SK-N-SH (cell line): Measurements from ENCODE around the gene ACTN3. TPM values are rescaled to one million over a fixed set of nuclear protein-coding genes. Genes with fewer than 3 reads are reported as not detected.

Experiments
- CTCF ChIA-PET: fragments of 300-600, 350-600 bp; formaldehyde crosslinking; extraction: SDS; loops from one replicate; lab custom pipeline; 2021; lab: Yijun Ruan, JAX
- POLR2A ChIA-PET: fragments of 350-600 bp; sonication (Branson Sonifier 250); formaldehyde crosslinking; extraction: SDS; loops from one replicate; lab custom pipeline; 2020; ENCODE audit warnings: antibody characterized with exemption, inconsistent platforms; lab: Yijun Ruan, JAX
- DNase-seq: peaks from one replicate; pipeline ENCODE4 v3.0.0; 2012
- H2AFZ ChIP-seq: fragments of 200-600 bp; sonication (generic); 2 replicates; pipeline ENCODE4 v1.8.1; 2016; ENCODE audit warnings: antibody characterized with exemption, mild to moderate bottlenecking, low read depth
- H3F3A ChIP-seq: fragments of 200-600 bp; sonication (generic); replicated peaks from 2 replicates; pipeline ENCODE3; 2016; ENCODE audit warnings: antibody characterized with exemption, mild to moderate bottlenecking; ENCODE audit not compliant: insufficient read depth
- H3K27ac ChIP-seq, 2 experiments: fragments of 200-500 bp in 1 of 2; fragments of 200-600 bp in 1 of 2; sonication (Bioruptor generic) in 1 of 2; sonication (generic), shearing (Covaris generic) in 1 of 2; 2 replicates each; pipeline versions ENCODE4 v1.5.1 to v1.6.1; 2014 to 2016; ENCODE audit warnings: low read depth in 2 of 2, inconsistent platforms in 1 of 2, low read length in 1 of 2, mild to moderate bottlenecking in 1 of 2, mixed read lengths in 1 of 2
- H3K27me3 ChIP-seq: fragments of 200-600 bp; sonication (generic), shearing (Covaris generic); 2 replicates; pipeline ENCODE4 v1.6.1; 2016; ENCODE audit warnings: mixed run types; ENCODE audit not compliant: insufficient read depth
- H3K36me3 ChIP-seq, 2 experiments: fragments of 200-500 bp in 1 of 2; fragments of 200-600 bp in 1 of 2; sonication (Bioruptor generic) in 1 of 2; sonication (generic) in 1 of 2; replicated peaks in 1 of 2; 2 replicates each; pipeline versions ENCODE3 to v1.5.1; 2014 to 2016; ENCODE audit warnings: low read length in 1 of 2, mild to moderate bottlenecking in 1 of 2; ENCODE audit not compliant: insufficient read depth in 2 of 2, control insufficient read depth in 1 of 2
- H3K4me1 ChIP-seq, 2 experiments: fragments of 200-500 bp in 1 of 2; fragments of 200-600 bp in 1 of 2; sonication (Bioruptor generic) in 1 of 2; sonication (generic), shearing (Covaris generic) in 1 of 2; 2 replicates each; pipeline versions ENCODE4 v1.5.1 to v1.6.1; 2014 to 2016; ENCODE audit warnings: low read depth in 1 of 2, low read length in 1 of 2, mixed run types in 1 of 2; ENCODE audit not compliant: insufficient read depth in 2 of 2, control insufficient read depth in 1 of 2
- H3K4me2 ChIP-seq: fragments of 200-600 bp; sonication (generic), shearing (Covaris generic); 2 replicates; pipeline ENCODE4 v1.6.1; 2017; ENCODE audit warnings: mixed run types
- H3K4me3 ChIP-seq, 2 experiments: fragments of 200-500 bp in 1 of 2; fragments of 200-600 bp in 1 of 2; sonication (Bioruptor generic) in 1 of 2; sonication (generic), shearing (Covaris generic) in 1 of 2; 2 replicates each; pipeline versions ENCODE4 v1.5.1 to v1.8.1; 2014 to 2016; ENCODE audit warnings: low read depth in 2 of 2, inconsistent platforms in 1 of 2, low read length in 1 of 2, mild to moderate bottlenecking in 1 of 2, mixed read lengths in 1 of 2, moderate library complexity in 1 of 2
- H3K79me2 ChIP-seq: fragments of 200-600 bp; sonication (generic); 2 replicates; pipeline ENCODE4 v1.8.1; 2017; ENCODE audit warnings: mild to moderate bottlenecking; ENCODE audit not compliant: insufficient read depth
- H3K9ac ChIP-seq: fragments of 200-600 bp; sonication (generic); 2 replicates; pipeline ENCODE4 v1.6.1; 2017; ENCODE audit warnings: mixed run types
- H3K9me2 ChIP-seq: fragments of 200-600 bp; sonication (generic); 2 replicates; pipeline ENCODE4 v1.6.1; 2017; ENCODE audit warnings: mixed run types
- H3K9me3 ChIP-seq: fragments of 200-600 bp; sonication (generic); 2 replicates; pipeline ENCODE4 v1.6.1; 2017; ENCODE audit warnings: mixed run types, mild to moderate bottlenecking, moderate library complexity
- H4K20me1 ChIP-seq: fragments of 200-600 bp; sonication (generic); 2 replicates; pipeline ENCODE4 v1.6.1; 2017; ENCODE audit warnings: mild to moderate bottlenecking, mixed run types; ENCODE audit not compliant: insufficient read depth
- CHD2 ChIP-seq: fragments of 150-350 bp; IDR thresholded peaks from 2 replicates; pipeline ENCODE4 v1.6.1; 2018; ENCODE audit warnings: low read length; ENCODE audit not compliant: partially characterized antibody
- ELF1 ChIP-seq: IDR thresholded peaks from 2 replicates; pipeline ENCODE4 v1.4.0; 2012
- FOSL2 ChIP-seq: IDR thresholded peaks from 2 replicates; pipeline ENCODE4 v1.4.0; 2012; ENCODE audit warnings: low read depth, mild to moderate bottlenecking, moderate library complexity, borderline replicate concordance
- FOXJ3 ChIP-seq: sonication (generic); formaldehyde crosslinking; IDR thresholded peaks from 2 replicates; pipeline ENCODE4 v1.5.1; 2020; ENCODE audit warnings: mild to moderate bottlenecking, missing genetic modification reagents
- FOXM1 ChIP-seq: IDR thresholded peaks from 2 replicates; pipeline ENCODE4 v1.4.0; 2012; ENCODE audit warnings: low read depth, mild to moderate bottlenecking
- GATA2 ChIP-seq: sonication (generic); formaldehyde crosslinking; IDR thresholded peaks from 2 replicates; pipeline ENCODE4 v1.5.0; 2020; ENCODE audit warnings: mild to moderate bottlenecking, missing genetic modification reagents
- IRF3 ChIP-seq: fragments of 150-350 bp; IDR thresholded peaks from 2 replicates; pipeline ENCODE4 v1.6.1; 2016; ENCODE audit warnings: mild to moderate bottlenecking, low read depth, low read length
- MAX ChIP-seq: IDR thresholded peaks from 2 replicates; pipeline ENCODE4 v1.4.0; 2012; ENCODE audit warnings: low read depth
- MEF2A ChIP-seq: IDR thresholded peaks from 2 replicates; pipeline ENCODE4 v1.4.0; 2012; ENCODE audit warnings: low read depth, borderline replicate concordance
- MXI1 ChIP-seq: IDR thresholded peaks from 2 replicates; pipeline ENCODE4 v1.6.1; 2012; ENCODE audit warnings: mild to moderate bottlenecking, low read depth, low read length, improper control_type of control experiment
- NFIC ChIP-seq: IDR thresholded peaks from 2 replicates; pipeline ENCODE4 v1.4.0; 2012; ENCODE audit warnings: borderline replicate concordance
- REST ChIP-seq: IDR thresholded peaks from 2 replicates; pipeline ENCODE4 v1.6.1; 2012; ENCODE audit warnings: mild to moderate bottlenecking, low read depth, low read length, moderate library complexity
- RXRA ChIP-seq: IDR thresholded peaks from 2 replicates; pipeline ENCODE4 v1.4.0; 2012; ENCODE audit warnings: low read depth, mild to moderate bottlenecking, borderline replicate concordance
- SMC3 ChIP-seq: IDR thresholded peaks from 2 replicates; pipeline ENCODE4 v1.6.1; 2012; ENCODE audit warnings: low read depth, low read length, improper control_type of control experiment
- TEAD4 ChIP-seq: IDR thresholded peaks from 2 replicates; pipeline ENCODE4 v1.4.0; 2012; ENCODE audit warnings: mild to moderate bottlenecking, borderline replicate concordance; ENCODE audit not compliant: insufficient read depth
- USF1 ChIP-seq: IDR thresholded peaks from 2 replicates; pipeline ENCODE4 v1.4.0; 2012; ENCODE audit warnings: low read depth, borderline replicate concordance
- USF2 ChIP-seq: fragments of 150-350 bp; IDR thresholded peaks from 2 replicates; pipeline ENCODE4 v1.6.1; 2017; ENCODE audit warnings: antibody characterized with exemption, low read length, low read depth, borderline replicate concordance
- ZBTB33 ChIP-seq: IDR thresholded peaks from 2 replicates; pipeline ENCODE4 v1.4.0; 2012; ENCODE audit warnings: low read depth, borderline replicate concordance
- WGBS: methylation state at CpG from one replicate; pipeline ENCODE4 v1.1.6; 2017; ENCODE audit warnings: low lambda C conversion rate; 5-methylcytosine and 5-hydroxymethylcytosine counted together
- polyA plus RNA-seq, 3 experiments: library from polyadenylated mRNA; depleted of rRNA; stranded (reverse); fragments of >200 nt; gene quantifications; 2 replicates each; pipeline ENCODE4 v1.2.3, GENCODE V29; 2012

ACTN3 gene
- polyA plus RNA-seq, 1 of the 3 experiments (the other 2 are of a cell fraction), result 0.02 TPM

GRCh38 chr11:66564538-66564937 lies 17.8 kb downstream of the ACTN3 start:
- Histone ChIP-seq H3K4me2 (no peak overlapping the region), H3K9ac (no peak overlapping the region), H3K79me2 (no peaks in the 10 kb centered on the region), H3K36me3 (no peaks in the 10 kb centered on the region), H3K9me2 (no peaks in the 10 kb centered on the region), H2AFZ (no peak overlapping the region), H3K9me3 (no peaks in the 10 kb centered on the region), H3K27ac (no peak overlapping the region), H3K27me3 (no peaks in the 10 kb centered on the region), H3F3A (no peaks in the 10 kb centered on the region), H3K4me1 (peaks cover 0 to 7% of the 10 kb centered on the region in 2 experiments; a peak in 1 of 4 replicates), H3K4me3 (no peak overlapping the region), H4K20me1 (no peaks in the 10 kb centered on the region)
- WGBS, result 84% methylated on average over 13 of the region's 14 CpGs
- ChIA-PET POLR2A (no interaction called here), CTCF (interaction anchor here (0.8 to 1.1 kb wide), 4 partner anchors 15 to 131 kb away, joined by 3 to 5 read pairs (median 4); partner anchors contain the start of genes CCDC87, CCS and RBM4B)
- no peak for DNase-seq
- TF ChIP-seq NFIC (no peak), ELF1 (no peak), MAX (no peak), USF2 (no peak), USF1 (no peak), FOSL2 (no peak), IRF3 (no peak), FOXM1 (no peak), CHD2 (no peak), SMC3 (no peak), RXRA (no peak), MEF2A (no peak), GATA2 (CRISPR knock-in tag) (no peak), FOXJ3 (CRISPR knock-in tag) (no peak), ZBTB33 (no peak), MXI1 (no peak), TEAD4 (no peak), REST (no peak)
